ENCODE data around the gene HLA-E.

The HLA-E gene

GRCh38 chr6:30542915-30543314 is 53.6 kb downstream of the HLA-E start:
- no peak for DNase-seq (ENCODE audit: low spot score)
